HG02870 (cell line): ENCODE measurements around the gene LRRC26.
"Not testable (repeated sequence)": the region's sequence is repeated elsewhere in the genome, so short reads cannot be mapped to it uniquely, and the experiment has no call there.

Experiments
- ATAC-seq: cut with Tn5 transposase; IDR thresholded peaks from one replicate; pipeline ENCODE4 v1.9.1; 2021; ENCODE audit warnings: mild to moderate bottlenecking, moderate library complexity; ENCODE audit not compliant: unreplicated experiment

The LRRC26 gene

GRCh38 chr9:137139468-137140150 lies 30.2 kb downstream of the LRRC26 start:
- ATAC-seq, result no peak

GRCh38 chr9:137138722-137139467 lies 31.0 kb downstream of the LRRC26 start, which contains the start of gene GRIN1:
TSS of gene GRIN1 (plus strand) at chr9:137139154. CDS start at chr9:137139487, 333 bp downstream.
- no peak for ATAC-seq

- no peak for ATAC-seq
Observed at GRCh38 chr9:137138058-137138721, 31.7 kb downstream of the LRRC26 start.

- no peak for ATAC-seq
Observed at GRCh38 chr9:137136881-137137607, 32.8 kb downstream of the LRRC26 start.

- ATAC-seq, result no peak
Observed at GRCh38 chr9:137136261-137136880, 33.5 kb downstream of the LRRC26 start.

- not testable (repeated sequence) for ATAC-seq
Observed at GRCh38 chr9:137135154-137135553, 34.7 kb downstream of the LRRC26 start.

GRCh38 chr9:137134191-137134590 lies 35.7 kb downstream of the LRRC26 start:
- no peak for ATAC-seq

GRCh38 chr9:137130176-137130755 lies 39.6 kb downstream of the LRRC26 start:
- ATAC-seq, result peak; percentile 3

- peak; percentile 74 for ATAC-seq
Observed at GRCh38 chr9:137129456-137130175, 40.2 kb downstream of the LRRC26 start.

- peak; percentile 15 for ATAC-seq
Observed at GRCh38 chr9:137128862-137129455, 40.9 kb downstream of the LRRC26 start.

- no peak for ATAC-seq
Observed at GRCh38 chr9:137128158-137128861, 41.5 kb downstream of the LRRC26 start.

GRCh38 chr9:137127301-137128157 lies 42.3 kb downstream of the LRRC26 start:
- no peak for ATAC-seq

- ATAC-seq, result no peak
Observed at GRCh38 chr9:137126786-137127185, 43.1 kb downstream of the LRRC26 start.

- not testable (repeated sequence) for ATAC-seq
Observed at GRCh38 chr9:137123952-137124462, 45.8 kb downstream of the LRRC26 start.

GRCh38 chr9:137123468-137123837 lies 46.4 kb downstream of the LRRC26 start:
- ATAC-seq, result no peak

- ATAC-seq, result not testable (repeated sequence)
Observed at GRCh38 chr9:137122796-137123467, 46.9 kb downstream of the LRRC26 start.
